ENCODE results near the gene CELF1. TPM values are rescaled to one million over a fixed set of nuclear protein-coding genes. Genes with fewer than 3 reads are reported as not detected.

Gene CELF1
- 102 TPM for total RNA-seq

DNA sequence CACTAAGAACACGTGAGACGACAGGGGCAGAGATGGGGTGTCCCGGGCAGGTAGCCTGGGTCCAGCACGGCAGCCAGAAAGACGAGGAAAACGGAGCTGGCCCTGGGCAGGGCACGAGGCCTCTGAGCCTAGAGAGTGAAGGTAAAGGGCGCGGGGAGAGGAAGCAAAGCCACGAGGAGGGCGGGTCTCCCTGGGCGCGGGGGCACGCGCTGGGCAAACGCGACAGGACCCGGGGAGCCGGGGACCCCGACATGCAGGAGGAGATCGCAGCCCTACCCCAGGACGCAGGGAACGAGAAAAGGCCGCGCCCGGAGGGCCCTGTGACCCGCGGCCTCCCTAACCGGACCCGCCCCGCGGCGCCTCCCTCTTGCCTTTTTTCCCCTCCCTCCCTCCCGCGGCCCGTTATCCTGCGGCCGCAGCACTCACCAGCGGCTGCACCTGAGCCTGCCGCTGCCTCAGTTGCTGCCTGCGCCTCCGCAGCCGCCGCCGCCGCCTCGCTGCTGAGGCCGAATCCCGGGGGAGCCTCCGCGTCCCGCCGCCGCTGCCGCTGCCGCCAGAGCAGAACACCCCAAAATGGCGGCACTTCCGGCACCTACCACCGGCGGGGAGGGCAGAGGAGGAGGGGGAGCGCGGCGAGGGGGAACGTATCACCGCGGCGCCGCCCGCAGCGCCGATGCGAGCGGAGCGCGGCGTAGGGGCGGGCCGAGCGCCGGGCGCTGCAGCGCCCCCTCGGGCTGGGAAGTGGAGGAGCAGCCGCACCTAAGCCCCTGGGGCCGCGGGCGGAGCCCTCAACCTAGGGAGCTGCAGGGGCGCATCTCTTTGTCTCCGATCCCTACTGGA, at the start of gene CELF1:
CELF1 (minus strand) TSS at position 567 of the 840 bp plus-strand sequence. CDS start 53,609 bp downstream, outside the sequence.
- DNase-seq, result peak; percentile 88

DNA sequence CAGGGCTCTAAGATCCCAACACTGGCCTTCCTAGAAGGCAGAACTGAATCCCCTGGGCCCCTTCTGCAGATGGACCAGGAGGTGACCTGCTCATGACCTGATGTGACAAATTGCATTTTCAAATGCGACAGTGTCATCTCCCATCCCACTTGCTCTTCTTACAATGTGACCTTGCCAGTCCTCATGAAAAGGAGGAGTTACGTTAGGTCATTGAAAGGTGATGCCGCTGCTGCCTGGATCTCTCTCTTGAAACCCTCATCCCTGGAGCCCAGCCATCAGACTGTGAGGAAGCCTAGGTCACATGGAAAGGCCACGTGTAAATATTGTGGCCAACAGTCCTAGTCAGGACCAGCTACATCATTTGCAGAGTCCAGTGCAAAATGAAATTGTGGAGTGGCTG, 47.0 kb upstream of the CELF1 start:
- DNase-seq, result no peak

DNA sequence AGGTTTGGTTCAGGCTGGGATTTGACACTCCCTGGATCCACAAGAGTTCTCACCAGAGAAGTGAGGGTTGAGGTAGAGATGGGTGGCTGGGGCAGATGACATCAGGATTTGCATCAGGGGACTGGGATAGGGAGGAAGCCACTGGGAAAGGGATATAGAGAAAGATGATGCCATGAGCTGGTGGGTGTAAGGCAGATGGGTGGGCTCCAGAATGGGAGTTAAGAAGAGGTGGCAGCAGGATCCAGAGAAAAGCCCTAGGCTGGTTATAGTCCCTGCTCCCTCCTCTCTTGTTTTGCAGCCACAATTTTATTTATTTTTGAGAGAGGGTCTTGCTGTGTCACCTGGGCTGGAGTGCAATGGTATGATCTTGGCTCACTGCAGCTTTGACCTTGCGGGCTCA, 43.0 kb upstream of the CELF1 start:
- no peak for DNase-seq

DNA sequence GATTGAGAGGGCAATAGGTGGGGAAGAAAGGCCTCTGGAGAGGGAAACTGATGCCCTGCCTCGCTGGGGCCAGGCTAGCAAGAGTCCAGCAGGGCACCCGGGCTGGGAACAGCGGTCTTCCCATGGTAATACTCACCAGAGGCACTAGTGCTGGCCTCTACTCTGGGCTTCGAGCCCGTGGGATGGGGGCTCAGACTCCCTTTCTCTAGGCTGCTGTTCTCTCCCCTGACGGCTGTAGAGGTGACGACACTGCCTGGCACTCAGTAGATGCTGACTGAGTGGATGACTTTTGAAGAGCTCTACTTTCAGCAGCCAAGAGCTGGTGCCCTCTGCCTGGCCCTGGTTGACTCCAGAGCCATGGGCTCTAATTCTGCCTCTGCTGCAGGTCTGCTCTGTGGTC, 42.1 kb upstream of the CELF1 start:
- no peak for DNase-seq

DNA sequence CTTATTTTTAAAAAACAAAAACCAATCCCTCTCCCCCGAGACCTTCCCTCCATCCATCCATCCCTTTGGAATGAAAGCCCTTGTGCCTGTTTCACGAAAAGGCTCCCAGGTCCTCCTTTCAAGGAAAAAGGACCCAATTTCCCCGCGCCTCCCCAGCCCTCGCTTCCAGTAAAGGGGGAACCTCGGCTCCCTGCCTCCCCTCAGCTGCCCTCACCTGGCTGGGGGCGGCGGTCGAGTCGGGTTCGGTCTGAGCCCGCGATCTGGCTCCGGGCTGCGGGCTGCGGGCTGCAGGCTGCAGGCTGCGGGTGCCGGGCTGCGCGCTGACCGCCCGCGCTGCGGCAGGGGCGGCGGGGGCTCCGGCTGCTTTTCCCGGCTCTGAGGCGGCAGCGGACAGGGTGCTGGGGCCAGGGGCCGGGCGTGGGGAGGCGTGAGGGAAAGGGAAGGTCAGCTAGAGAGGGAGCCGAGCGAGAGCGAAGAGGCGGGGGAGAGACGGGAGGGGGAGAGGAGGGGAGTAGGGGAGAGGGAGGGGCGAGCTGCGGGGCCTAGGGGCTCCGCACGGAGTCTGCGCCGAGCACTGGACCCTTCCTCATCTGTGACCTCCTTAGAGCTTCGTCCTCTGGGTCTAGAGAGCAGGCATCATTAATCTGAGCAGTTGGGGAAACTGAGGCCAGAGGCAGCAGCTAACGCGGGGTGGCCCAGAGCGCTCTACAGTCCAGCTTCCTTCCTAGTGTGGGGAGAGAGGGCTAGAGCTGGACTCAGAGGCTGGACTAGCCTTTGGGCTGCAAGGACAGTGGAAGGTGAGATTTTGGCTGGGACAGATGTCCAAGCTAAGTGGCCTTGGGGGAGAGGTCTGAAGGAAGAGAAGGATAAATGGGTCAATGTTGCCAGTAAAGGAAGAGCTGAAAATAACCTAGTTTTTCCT, 41.3 kb upstream of the CELF1 start, which contains the start of gene C1QTNF4:
C1QTNF4 (minus strand) TSS at position 478 of the 922 bp plus-strand sequence. CDS start 3,601 bp downstream, outside the sequence.
- DNase-seq, result no peak

DNA sequence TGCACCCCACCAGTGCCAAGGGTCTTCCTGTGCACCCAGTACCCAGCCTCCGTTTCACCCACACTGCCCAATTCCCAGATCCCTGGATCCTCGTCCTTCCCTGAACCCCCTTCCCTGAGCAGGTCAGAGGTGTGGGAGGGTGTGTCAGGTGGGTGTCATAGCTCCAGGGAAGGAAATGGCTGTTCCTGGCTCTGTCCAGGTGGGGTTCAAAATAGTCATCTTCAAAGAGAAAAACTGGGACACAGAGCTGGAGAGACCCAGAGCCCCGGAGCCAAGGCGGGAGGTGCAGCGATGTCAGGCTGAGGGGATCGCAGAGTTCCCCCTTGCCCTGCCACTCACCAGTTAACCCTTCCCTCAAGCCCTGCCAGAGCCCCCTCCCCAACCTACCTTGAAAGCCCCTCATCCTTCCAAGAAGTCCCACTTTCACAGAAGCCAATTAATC, 40.6 kb upstream of the CELF1 start:
- DNase-seq, result no peak

DNA sequence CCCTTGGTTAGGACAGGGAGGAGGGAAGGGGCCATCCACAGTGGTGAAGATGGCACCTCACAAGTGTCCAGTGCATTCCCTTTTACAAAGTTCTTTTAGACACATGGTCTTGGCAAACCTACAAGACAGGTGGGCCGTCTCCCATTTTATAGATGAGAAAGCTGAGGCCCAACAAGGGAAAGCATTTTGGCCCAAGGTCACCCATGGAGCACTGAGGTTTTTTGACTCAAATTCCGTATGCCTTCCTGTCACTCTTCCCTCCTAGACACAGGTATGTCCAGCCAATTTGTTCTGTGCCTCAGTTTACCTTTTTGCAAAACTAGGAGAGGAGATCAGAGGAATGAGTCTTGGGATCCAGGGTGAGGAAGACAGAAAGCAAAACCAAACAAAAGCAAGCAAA, 40.0 kb upstream of the CELF1 start:
- no peak for DNase-seq

DNA sequence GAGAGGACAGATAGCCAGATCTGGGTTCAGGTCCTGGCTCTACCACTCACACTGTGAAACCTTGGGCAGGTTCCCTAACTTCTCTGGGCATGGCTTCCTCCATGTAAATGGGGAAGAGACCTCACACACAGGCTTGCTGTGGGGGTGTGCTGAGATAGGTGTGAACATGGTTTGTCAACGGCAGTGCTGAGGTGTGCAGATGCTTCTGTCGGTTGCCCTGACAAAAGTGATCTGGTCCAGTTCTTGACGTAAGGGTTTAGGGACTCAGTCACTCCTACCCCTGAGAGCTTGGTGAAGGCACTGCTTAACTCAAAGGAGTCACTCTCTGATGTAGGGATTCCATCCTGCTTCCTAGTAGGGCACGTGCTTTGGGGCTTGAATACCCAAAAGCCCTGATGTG, 39.3 kb upstream of the CELF1 start:
- no peak for DNase-seq

DNA sequence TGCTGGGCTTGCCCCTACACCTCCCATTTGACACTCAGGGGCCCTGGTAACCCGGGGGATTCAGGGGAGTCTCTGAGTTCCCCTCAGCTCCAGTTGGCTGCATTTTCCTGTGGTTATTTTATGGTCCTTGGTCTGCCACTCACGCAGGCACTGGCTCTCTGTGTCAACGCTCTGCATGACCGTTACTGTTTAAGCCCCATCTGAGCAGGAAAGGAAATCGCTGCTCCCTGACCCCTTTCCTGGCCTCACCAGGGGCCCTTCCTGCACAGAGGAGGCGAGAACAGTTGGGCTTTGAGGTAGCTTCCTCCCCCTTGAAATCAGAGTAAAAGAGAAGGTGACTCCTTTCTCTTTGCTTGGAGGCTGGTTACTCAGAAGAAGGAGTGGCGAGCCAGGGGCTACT, 38.8 kb upstream of the CELF1 start:
- DNase-seq, result no peak

DNA sequence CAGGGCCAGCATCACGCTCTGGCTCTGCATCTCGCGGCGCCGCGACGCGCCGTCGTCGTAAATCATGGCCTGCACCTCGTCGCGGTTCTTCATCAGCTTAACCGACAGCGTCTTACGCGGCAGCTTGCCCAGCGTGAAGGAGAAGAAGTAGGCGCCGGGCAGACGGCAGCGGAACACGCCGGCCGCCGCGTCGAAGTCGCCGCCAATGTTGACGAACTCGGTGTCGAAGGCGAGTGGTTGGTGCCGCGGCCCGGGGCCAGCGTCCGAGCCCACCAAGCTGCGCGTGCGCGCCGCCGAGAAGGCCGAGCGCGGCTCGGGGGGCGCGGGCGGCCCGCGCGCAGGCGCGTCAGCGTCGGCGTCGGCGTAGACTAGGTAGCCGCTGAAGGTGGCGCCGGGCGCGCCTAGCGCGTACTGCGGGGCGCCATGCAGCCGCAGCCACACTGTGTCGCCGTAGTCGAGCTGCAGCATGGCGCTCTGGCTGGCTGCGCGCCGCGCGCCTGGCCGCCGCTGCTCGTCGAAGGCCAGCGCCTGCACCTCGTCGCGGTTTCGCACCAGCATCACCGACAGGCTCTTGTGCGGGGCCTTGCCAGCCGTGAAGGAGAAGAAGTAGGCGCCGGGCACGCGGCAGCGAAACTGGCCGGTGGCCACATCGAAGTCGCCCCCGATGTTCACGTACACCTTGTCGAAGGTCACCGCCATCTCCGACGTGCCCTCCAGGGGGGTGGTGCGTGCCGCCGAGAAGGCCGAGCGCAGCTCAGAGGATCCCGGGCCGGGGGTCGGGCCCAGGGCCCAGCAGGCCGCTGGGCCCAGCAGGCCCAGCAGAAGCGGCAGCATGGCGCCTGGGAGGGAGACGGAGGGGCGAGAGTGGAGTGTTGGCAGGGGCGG, 37.3 kb upstream of the CELF1 start:
- peak; percentile 30 for DNase-seq

DNA sequence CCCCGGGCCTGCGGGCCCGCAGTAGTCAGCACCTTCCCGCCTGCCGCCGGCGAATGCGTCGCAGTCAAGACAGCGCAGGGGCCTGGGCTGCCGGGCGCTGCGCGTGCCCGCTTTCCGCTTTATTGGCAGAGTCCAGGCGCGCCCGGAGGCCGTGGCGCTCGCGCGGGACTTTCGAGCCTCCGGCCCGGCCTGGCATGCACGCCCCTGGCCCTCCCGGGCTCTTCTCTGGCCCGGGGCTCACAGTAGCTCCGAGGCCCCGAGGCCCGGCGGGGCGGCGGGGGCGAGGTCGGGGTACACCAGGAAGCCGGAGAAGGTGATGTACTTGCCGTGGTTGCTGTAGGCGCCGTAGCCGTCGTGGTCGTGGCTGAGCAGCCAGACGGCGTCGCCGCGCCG, 36.6 kb upstream of the CELF1 start:
- DNase-seq, result no peak

DNA sequence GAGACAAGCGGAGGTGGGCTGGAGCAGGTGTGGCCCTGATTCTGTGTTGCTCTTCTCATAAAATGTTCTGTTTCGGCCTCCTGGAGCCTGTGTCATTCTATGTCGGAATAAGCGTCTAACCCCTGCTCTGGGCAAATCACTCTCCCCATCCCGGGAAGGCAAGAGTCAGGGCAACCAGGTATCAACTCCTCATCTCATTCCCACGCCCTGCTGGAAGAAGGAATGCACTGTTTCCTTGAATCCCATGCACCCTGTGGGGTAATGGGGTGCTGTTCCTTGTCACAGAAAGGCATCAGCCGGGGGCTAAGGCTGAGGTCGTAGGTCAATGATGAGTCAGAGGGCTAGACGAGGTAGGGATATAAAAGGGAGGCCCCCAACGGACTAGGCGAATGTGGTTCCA, 36.2 kb upstream of the CELF1 start:
- DNase-seq, result no peak

DNA sequence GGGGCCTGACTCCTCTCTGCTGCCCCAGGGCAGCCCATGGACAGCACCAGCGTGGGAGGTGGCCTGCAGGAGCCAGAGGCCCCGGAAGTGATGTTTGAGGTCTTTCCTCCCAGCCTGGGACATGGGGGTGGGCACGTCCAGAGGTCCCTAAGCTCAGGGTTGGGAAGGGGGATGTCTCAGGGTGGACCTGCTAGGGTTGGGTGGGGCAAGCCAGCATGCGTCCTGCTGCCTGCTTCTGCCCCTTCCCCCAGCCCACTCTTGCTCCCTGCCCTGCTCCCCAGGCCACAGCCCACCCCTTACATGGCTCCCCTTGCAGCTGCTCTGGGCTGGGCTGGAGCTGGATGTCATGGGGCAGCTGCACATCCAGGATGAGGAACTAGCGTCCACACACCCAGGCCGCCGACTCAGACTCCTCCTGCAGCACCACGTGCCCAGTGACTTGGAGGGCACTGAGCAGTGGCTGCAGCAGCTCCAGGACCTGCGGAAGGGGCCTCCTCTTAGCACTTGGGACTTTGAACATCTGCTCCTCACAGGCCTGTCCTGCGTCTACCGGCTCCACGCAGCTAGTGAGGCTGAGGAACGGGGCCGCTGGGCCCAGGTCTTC, 34.9 kb upstream of the CELF1 start:
- DNase-seq, result no peak

DNA sequence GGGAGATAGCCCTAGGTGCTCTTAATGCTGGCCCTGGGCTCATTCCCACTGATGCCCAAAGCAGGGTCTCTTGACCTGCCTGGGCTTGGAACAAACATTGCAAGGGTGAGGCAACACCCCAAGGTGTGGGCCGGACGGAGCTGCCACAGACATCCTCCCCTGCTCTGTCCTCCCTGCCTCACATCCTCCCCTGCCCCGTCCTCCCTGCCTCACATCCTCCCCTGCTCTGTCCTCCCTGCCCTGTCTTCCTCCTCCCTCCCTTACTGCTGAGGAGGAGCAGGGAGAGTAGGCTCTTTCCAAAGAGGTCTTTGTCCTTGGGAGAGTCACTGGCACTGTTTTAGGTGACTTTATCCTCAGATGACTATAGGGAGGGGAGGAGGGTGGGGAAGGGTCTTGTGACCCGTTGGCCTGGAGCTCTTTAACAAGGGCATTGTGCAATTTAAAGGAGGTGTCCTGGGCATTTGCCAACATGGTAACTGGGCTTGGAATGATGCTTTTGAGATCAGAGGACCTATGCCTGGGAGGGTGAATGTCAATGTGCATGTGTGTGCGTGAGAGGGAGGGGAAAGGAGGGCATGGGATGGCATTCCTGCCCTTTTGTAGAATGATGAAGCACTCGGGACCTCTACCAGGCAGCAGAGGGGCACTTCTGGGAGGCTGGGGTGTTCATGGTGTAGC, 34.2 kb upstream of the CELF1 start:
- DNase-seq, result no peak

DNA sequence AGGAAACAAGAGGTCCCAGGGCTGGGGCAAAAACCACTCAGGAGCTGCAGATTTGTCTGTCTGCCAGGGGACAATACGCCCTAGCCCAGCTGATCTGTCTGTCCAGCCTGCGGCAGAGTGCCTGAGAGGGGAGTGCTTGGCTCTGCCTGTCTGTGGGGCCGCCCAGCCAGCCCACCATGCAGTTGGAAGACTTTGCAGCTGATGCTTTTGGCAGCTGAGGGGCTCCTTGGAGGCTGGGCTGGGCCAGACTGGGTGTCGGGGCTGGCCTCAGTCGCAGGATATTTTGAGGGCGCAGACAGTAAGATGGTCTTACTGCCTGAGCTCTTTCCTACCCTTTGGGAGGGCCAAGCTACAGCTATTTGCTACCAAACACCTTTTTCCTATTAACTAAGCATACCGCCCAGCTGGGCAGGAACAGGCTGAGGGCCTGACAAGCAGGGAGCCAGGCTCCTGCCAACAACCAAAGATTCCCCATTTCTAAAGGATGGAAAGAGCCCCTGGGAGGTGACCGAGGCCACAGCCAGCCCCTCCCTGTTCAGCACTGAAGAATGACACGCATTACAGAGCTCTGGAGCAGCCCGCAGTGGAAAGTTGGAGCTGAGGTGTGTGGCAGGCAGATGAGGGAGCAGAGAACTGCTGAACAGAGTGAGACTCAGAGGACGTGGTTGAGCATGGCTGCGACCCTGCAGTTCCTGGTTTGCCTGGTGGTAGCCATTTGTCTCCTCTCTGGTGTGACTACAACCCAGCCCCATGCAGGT, 33.3 kb upstream of the CELF1 start, which contains the start of gene FAM180B:
FAM180B (plus strand) TSS at position 581 of the 758 bp plus-strand sequence; CDS start at position 672, 91 bp downstream.
- peak; percentile 68 for DNase-seq

DNA sequence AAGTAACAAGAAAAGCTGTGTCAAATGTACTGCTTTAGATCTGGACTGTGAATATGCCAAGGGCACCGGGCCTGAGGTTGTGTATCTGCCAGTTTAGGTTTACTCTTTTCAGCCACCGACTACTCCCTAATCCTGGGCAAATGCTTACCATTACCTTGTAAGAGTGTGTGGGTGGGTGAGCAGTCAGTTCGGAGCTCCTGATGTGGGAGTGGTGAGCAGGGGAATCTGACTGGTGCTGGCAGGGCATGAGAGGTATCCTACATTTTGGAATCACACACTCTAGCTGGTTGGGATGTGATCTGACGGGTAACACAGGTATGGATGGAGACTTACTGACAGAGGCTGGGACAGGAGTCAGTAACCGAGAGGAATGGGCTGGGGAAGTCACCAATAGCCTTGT, 30.9 kb upstream of the CELF1 start:
- DNase-seq, result no peak

DNA sequence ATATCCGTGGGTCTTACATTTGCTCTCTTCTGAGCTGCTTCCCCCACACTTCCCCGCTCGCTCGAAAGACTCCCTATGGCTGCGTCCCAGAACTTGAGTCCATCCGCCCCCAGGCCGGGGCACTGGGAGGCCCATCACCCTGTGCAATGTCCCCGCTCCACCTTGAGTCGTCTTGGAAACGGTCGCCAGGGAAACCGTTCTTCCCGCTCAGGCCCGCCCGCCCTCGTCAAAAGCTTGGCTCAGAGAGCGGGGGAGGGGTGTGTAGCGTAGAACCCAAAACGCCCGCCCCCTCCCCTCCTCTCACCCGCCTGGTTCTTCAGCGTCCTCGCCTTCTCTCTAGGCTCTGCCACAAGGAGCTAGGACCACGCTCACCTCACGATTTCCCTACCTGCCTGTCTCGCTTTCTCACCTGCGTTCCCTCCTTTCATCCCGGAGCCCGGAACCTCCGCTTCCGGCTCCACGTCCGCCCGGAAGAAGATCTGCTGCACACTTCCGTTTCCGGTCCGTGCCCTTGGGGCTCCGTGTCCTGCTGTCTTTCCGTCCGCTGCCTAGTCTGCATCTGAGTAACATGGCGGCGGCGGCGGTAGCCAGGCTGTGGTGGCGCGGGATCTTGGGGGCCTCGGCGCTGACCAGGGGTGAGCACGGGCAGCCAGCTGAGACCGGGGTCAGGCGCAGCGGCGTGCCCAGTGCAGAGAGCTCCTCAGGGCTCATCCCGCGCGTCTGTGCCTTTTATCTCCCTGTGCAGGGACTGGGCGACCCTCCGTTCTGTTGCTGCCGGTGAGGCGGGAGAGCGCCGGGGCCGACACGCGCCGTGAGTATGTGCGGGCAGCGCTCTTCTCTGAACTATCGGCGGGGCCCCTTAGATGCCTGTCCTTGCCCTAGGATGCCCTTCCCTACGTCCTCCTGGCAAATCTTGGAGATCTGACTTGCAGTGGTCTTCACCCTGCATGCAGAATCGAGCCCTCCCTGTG, 25.9 kb upstream of the CELF1 start, which contains the start of the genes KBTBD4 and NDUFS3:
KBTBD4 (minus strand) TSS at position 447 of the 971 bp plus-strand sequence; CDS start at position 428, 19 bp downstream.
NDUFS3 (plus strand) TSS at position 551 of the 971 bp plus-strand sequence; CDS start at position 569, 18 bp downstream.
- DNase-seq, result peak; percentile 96

DNA sequence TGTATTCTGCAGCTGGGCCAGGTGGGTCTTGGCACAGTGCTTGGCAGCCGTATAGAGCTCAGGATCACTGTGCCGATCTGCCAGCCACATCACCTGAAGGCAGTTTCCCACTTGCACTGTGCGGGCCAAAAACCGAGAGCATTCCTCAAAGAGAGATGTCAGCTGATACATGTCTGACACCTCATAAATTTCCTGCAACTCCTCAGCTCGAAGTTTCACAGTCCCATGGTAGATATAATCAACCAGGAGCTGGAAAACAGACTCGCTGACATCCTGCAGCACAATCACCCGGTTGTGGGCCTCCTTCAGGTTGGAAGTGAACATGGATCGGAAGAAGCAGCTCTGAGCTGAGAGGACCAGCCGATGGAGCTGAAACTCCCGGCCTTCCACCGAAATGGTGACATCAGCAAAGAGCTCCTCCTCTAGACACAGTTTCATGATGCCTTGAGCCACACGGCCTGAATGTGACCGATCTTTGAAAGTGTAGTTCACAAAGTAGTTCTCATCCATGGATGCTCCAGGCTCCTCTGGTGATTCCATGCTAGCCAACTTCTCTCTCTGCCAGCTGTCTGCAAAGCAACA, 24.6 kb upstream of the CELF1 start:
- no peak for DNase-seq

All from skin of body (tissue), 2 donors.